ENCODE data around the gene FAM181B.

FAM181B gene

DNA sequence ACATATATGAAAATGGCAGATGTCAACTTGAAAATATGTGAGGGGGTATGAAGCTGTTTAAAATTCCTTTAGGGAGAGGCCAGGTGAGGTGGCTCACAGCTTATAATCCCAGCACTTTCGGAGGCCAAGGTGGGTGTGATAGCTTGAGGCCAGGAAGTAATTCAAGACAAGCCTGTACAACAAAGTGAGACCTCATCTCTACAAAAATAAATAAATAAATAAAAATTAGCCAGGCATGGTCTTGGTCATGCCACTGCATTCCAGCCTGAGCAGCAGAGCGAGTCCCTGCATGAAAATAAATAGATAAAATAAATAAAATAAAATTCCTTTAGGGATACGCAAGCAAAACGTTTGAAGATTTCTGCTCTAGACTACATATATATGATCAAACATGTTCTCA, 38.1 kb upstream of the FAM181B start:
- TF ChIP-seq, protein P1, sequence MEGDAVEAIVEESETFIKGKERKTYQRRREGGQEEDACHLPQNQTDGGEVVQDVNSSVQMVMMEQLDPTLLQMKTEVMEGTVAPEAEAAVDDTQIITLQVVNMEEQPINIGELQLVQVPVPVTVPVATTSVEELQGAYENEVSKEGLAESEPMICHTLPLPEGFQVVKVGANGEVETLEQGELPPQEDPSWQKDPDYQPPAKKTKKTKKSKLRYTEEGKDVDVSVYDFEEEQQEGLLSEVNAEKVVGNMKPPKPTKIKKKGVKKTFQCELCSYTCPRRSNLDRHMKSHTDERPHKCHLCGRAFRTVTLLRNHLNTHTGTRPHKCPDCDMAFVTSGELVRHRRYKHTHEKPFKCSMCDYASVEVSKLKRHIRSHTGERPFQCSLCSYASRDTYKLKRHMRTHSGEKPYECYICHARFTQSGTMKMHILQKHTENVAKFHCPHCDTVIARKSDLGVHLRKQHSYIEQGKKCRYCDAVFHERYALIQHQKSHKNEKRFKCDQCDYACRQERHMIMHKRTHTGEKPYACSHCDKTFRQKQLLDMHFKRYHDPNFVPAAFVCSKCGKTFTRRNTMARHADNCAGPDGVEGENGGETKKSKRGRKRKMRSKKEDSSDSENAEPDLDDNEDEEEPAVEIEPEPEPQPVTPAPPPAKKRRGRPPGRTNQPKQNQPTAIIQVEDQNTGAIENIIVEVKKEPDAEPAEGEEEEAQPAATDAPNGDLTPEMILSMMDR (conservative IDR thresholded peaks at IDR 0.05; ENCODE audit: low read depth, low read length) = no peak
- H3K4me3 ChIP-seq (ENCODE audit: low read depth, low read length) = no peak overlapping the region
- no peak for DNase-seq (ENCODE audit: low read depth)

DNA sequence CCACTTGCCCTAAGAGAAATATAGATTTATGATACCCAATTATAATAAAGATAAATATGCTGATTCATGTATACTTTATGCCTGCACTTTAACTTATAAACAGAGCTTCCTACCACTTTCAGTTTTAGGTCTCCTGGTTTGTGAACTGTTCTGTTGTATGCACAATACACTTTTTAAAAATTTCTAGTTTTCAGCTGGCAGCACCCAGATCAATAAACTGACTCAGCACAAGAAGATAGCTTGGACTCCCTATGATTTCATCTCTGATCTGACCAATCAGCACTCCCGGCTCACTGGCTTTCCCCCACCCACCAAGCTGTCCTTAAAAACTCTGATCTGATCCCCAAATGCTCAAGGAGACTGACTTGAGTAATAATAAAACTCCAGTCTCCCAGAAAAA, 33.5 kb upstream of the FAM181B start:
- TF ChIP-seq, protein P1 (conservative IDR thresholded peaks at IDR 0.05; ENCODE audit: low read depth, low read length) = no peak
- no peak overlapping the region for H3K4me3 ChIP-seq (ENCODE audit: low read depth, low read length)
- DNase-seq (ENCODE audit: low read depth) = no peak

DNA sequence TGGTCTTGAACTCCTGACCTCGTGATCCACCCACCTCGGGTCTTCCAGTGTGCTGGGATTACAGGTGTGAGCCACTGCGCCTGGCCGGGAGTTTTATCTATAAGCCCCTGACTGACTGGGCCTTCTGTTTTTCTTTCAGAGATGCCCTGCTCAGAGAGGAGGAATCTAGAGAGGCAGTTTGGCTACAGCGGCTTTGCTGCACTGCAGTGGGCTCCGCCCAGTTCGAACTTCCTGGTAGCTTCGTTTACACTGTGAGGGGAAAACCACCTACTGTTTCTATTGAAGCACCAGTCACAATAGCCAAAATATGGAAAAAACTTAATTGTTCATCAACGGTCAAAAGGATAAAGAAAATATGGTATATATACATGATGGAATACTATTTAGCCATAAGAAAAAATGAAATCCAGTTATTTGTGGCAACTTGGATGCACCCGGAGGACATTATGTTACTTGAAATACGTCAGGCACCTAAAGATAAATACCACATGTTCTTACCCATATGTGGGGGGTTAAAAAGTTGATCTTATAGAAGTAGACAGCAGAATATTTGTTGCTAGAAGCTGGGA, 31.9 kb upstream of the FAM181B start:
- H3K4me3 ChIP-seq (ENCODE audit: low read depth, low read length) = no peak overlapping the region
- TF ChIP-seq, protein P1 (conservative IDR thresholded peaks at IDR 0.05; ENCODE audit: low read depth, low read length) = no peak
- DNase-seq (ENCODE audit: low read depth) = no peak

GRCh38 chr11:82763167-82763566, 29.5 kb upstream of the FAM181B start:
- TF ChIP-seq, protein P1 (conservative IDR thresholded peaks at IDR 0.05; ENCODE audit: low read depth, low read length) = no peak
- no peak for DNase-seq (ENCODE audit: low read depth)
- H3K4me3 ChIP-seq (ENCODE audit: low read depth, low read length) = no peak overlapping the region

DNA sequence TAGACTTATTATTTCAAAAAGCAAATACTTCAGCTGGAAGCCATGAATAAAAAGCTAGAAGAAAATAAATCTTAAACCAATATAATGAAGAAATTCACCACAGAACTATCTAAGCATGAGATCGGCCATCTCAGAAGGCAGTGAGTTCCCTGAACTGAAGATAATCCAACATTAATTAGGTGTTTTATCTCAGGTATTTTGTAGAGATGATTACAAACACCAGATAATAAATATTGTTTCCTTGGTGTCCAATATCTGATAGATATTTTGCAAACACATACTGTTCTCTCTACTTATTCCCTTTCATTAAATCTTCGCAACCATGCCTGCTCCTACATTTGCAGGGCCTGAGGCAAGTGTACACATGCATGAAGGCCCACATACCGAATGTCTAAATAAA, 26.0 kb upstream of the FAM181B start:
- no peak for DNase-seq (ENCODE audit: low read depth)
- no peak overlapping the region for H3K4me3 ChIP-seq (ENCODE audit: low read depth, low read length)
- TF ChIP-seq, protein P1 (conservative IDR thresholded peaks at IDR 0.05; ENCODE audit: low read depth, low read length) = no peak

DNA sequence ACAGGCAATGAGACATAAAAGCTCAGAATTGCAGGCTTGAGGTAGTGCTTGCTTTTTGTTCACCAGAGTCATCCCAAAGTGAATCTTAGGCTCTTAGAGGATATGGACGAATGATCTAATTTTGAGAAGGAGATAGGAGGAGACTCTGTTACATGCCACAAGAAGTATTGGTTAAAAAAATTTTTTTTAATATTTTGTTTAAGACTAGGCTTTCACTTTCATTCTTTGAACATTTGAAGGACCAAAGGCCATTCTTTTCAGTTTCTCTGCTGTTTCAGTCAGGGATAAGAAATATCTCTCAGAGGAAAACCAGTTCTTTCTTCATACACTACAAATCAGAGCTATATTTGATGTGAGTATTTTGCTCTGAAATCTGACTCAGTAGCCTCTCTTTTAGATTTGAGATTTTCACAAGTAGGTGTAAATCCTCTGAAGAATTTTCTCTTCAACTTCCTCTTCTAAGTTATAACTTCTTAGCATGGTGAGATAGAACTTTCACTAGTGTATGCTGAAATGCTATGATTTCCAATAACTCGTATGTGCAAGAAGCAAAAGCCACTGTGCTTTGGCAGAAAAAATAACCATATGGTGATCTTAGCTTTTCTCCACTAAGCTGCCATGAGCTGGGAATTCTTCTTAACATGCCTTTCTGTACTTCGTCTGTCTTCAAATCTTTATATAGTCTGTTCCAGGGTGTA, 24.1 kb upstream of the FAM181B start:
- no peak overlapping the region for H3K4me3 ChIP-seq (ENCODE audit: low read depth, low read length)
- no peak for DNase-seq (ENCODE audit: low read depth)
- TF ChIP-seq, protein P1 (conservative IDR thresholded peaks at IDR 0.05; ENCODE audit: low read depth, low read length) = no peak

Measured in choroid plexus epithelial cell (primary cell).